Measurements from ENCODE around the gene TM4SF18. TPM values are rescaled to one million over a fixed set of nuclear protein-coding genes. Genes with fewer than 3 reads are reported as not detected.

The TM4SF18 gene
- polyA plus RNA-seq, 1 donor (not counting 4 experiments of a cell fraction or from before 2014, with no cell fraction given): not detected

- Histone ChIP-seq H3K9me1 (ENCODE audit: control insufficient read depth, extremely low read depth, insufficient read depth, low read length) (no peaks in the 10 kb centered on the region), H4K20me1 (ENCODE audit: control insufficient read depth, extremely low read depth, insufficient read depth, low read length) (no peaks in the 10 kb centered on the region), H3K36me3 (ENCODE audit: control insufficient read depth in 2 of 2, extremely low read depth in 1 of 2, insufficient read depth in 2 of 2, low read length in 2 of 2) (no peaks in the 10 kb centered on the region), H3K9me3 (ENCODE audit: control insufficient read depth, low read depth, low read length) (no peaks in the 10 kb centered on the region), H3K27me3 (ENCODE audit: control insufficient read depth, extremely low read depth, insufficient read depth, low read length) (no peaks in the 10 kb centered on the region), H3K9ac (ENCODE audit: control insufficient read depth, extremely low read depth, insufficient read depth, low read length) (no peak overlapping the region), H3K4me2 (ENCODE audit: control insufficient read depth, extremely low read depth, insufficient read depth, low read depth, low read length) (no peak overlapping the region), H2AFZ (ENCODE audit: control insufficient read depth, low read length) (no peak overlapping the region), H3K27ac (ENCODE audit: control insufficient read depth, insufficient read depth, low read length) (no peak overlapping the region), H3K4me1 (ENCODE audit: control insufficient read depth, extremely low read depth, insufficient read depth, low read length) (no peaks in the 10 kb centered on the region), H3K79me2 (ENCODE audit: control insufficient read depth, insufficient read depth, low read length) (no peaks in the 10 kb centered on the region), H3K4me3 (ENCODE audit: control insufficient read depth in 2 of 3, extremely low read depth in 1 of 3, insufficient read depth in 2 of 3, low read depth in 1 of 3, low read length in 3 of 3) (no peak overlapping the region)
- TF ChIP-seq EZH2 (IDR thresholded peaks at IDR 0.05; ENCODE audit: low read length): no peak
- TF ChIP-seq CTCF (optimal IDR thresholded peaks at IDR 0.05 in 1 of 3, IDR thresholded peaks at IDR 0.05 in 1 of 3, conservative IDR thresholded peaks at IDR 0.05 in 1 of 3; ENCODE audit: extremely low read depth in 1 of 3, insufficient read depth in 2 of 3, low read length in 3 of 3): no peak
- FAIRE-seq: no peak
- dilution Hi-C loops (cut with MboI; ENCODE audit: extremely low pct_ligation_motif_present, low sequenced_read_pairs): no loop called here
- DNase-seq (ENCODE audit: low read depth, low spot score): no peak
Observed at GRCh38 chr3:149282836-149283235, 50.6 kb downstream of the TM4SF18 start.

- DNase-seq (ENCODE audit: low read depth, low spot score) (no peak), FAIRE-seq (no peak)
- Histone ChIP-seq H3K4me1 (ENCODE audit: control insufficient read depth, extremely low read depth, insufficient read depth, low read length) (peaks cover 4% of the 10 kb centered on the region), H3K4me3 (ENCODE audit: control insufficient read depth in 2 of 3, extremely low read depth in 1 of 3, insufficient read depth in 2 of 3, low read depth in 1 of 3, low read length in 3 of 3) (no peak overlapping the region), H3K27ac (ENCODE audit: control insufficient read depth, insufficient read depth, low read length) (no peak overlapping the region), H3K4me2 (ENCODE audit: control insufficient read depth, extremely low read depth, insufficient read depth, low read depth, low read length) (no peak overlapping the region), H3K36me3 (ENCODE audit: control insufficient read depth in 2 of 2, extremely low read depth in 1 of 2, insufficient read depth in 2 of 2, low read length in 2 of 2) (no peaks in the 10 kb centered on the region), H3K9me1 (ENCODE audit: control insufficient read depth, extremely low read depth, insufficient read depth, low read length) (no peaks in the 10 kb centered on the region), H4K20me1 (ENCODE audit: control insufficient read depth, extremely low read depth, insufficient read depth, low read length) (no peaks in the 10 kb centered on the region), H3K79me2 (ENCODE audit: control insufficient read depth, insufficient read depth, low read length) (no peaks in the 10 kb centered on the region), H2AFZ (ENCODE audit: control insufficient read depth, low read length) (no peak overlapping the region), H3K9ac (ENCODE audit: control insufficient read depth, extremely low read depth, insufficient read depth, low read length) (no peak overlapping the region), H3K27me3 (ENCODE audit: control insufficient read depth, extremely low read depth, insufficient read depth, low read length) (no peaks in the 10 kb centered on the region), H3K9me3 (ENCODE audit: control insufficient read depth, low read depth, low read length) (no peaks in the 10 kb centered on the region)
- no peak for TF ChIP-seq CTCF (optimal IDR thresholded peaks at IDR 0.05 in 1 of 3, IDR thresholded peaks at IDR 0.05 in 1 of 3, conservative IDR thresholded peaks at IDR 0.05 in 1 of 3; ENCODE audit: extremely low read depth in 1 of 3, insufficient read depth in 2 of 3, low read length in 3 of 3)
- dilution Hi-C loops (cut with MboI; ENCODE audit: extremely low pct_ligation_motif_present, low sequenced_read_pairs): no loop called here
Observed at GRCh38 chr3:149282322-149282721, 51.1 kb downstream of the TM4SF18 start.
